PC-9 (cell line): ENCODE measurements around the gene NRAS. TPM values are rescaled to one million over a fixed set of nuclear protein-coding genes. Genes with fewer than 3 reads are reported as not detected.

Experiments used
- BruUV-seq: library from RNA; stranded (reverse); fragments of 400-500 nt; replicated peaks from 2 replicates; lab custom pipeline; 2021; lab: Mats Ljungman, UMichigan
- CTCF ChIA-PET: fragments of 300-600 bp; sonication (Branson Sonifier 250); formaldehyde crosslinking; loops from one replicate; lab custom pipeline; 2022; ENCODE audit warnings: antibody characterized with exemption; lab: Charles Lee
- POLR2A ChIA-PET: fragments of 300-600 bp; sonication (Branson Sonifier 250); formaldehyde crosslinking; loops from one replicate; lab custom pipeline; 2022; ENCODE audit warnings: antibody characterized with exemption; ENCODE audit not compliant: unreplicated experiment; lab: Charles Lee
- DNase-seq, 2 experiments: peaks; one replicate each; pipeline versions ENCODE4 v3.0.0 to v3.0.0-alpha.2; 2015 to 2022; ENCODE audit warnings: mixed read lengths in 1 of 2
- H2AFZ ChIP-seq: fragments of 200-600 bp; sonication (generic); 2 replicates; pipeline ENCODE4 v1.8.1; 2017; ENCODE audit warnings: antibody characterized with exemption
- H3F3A ChIP-seq: fragments of 200-600 bp; sonication (generic); 2 replicates; pipeline ENCODE4 v1.8.1; 2017; ENCODE audit warnings: antibody characterized with exemption, mild to moderate bottlenecking, low read depth; ENCODE audit not compliant: insufficient read depth
- H3K27ac ChIP-seq: fragments of 200-600 bp; sonication (generic); 2 replicates; pipeline ENCODE4 v1.6.1; 2016; ENCODE audit warnings: mixed run types
- H3K27me3 ChIP-seq: fragments of 200-600 bp; sonication (generic); 2 replicates; pipeline ENCODE4 v1.6.1; 2016; ENCODE audit warnings: low read depth, mixed run types; ENCODE audit not compliant: insufficient read depth
- H3K36me3 ChIP-seq: fragments of 200-600 bp; sonication (generic); 2 replicates; pipeline ENCODE4 v1.6.1; 2016; ENCODE audit warnings: low read depth, mixed run types
- H3K4me1 ChIP-seq: fragments of 200-600 bp; sonication (generic); replicated peaks from 2 replicates; pipeline ENCODE4 v1.6.1; 2016; ENCODE audit warnings: mixed run types; ENCODE audit not compliant: insufficient read depth
- H3K4me2 ChIP-seq: fragments of 200-600 bp; sonication (generic); 2 replicates; pipeline ENCODE4 v1.6.1; 2017; ENCODE audit warnings: mixed run types
- H3K4me3 ChIP-seq: fragments of 200-600 bp; sonication (generic); 2 replicates; pipeline ENCODE4 v1.6.1; 2016; ENCODE audit warnings: mixed run types
- H3K79me2 ChIP-seq: fragments of 200-600 bp; sonication (generic); 2 replicates; pipeline ENCODE4 v1.6.1; 2017; ENCODE audit warnings: low read depth, mixed run types
- H3K9me2 ChIP-seq: fragments of 200-600 bp; sonication (generic); 2 replicates; pipeline ENCODE4 v1.8.1; 2017; ENCODE audit warnings: mild to moderate bottlenecking; ENCODE audit not compliant: insufficient read depth
- H3K9me3 ChIP-seq: fragments of 200-600 bp; sonication (generic); 2 replicates; pipeline ENCODE4 v1.8.1; 2016; ENCODE audit warnings: low read depth; ENCODE audit not compliant: insufficient read depth
- H4K20me1 ChIP-seq: fragments of 200-600 bp; sonication (generic); 2 replicates; pipeline ENCODE4 v1.8.1; 2017; ENCODE audit not compliant: insufficient read depth
- EZH2 ChIP-seq: fragments of 200-600 bp; sonication (generic); IDR thresholded peaks from 2 replicates; pipeline ENCODE4 v1.8.0; 2017; ENCODE audit warnings: antibody characterized with exemption, low read depth
- intact Hi-C: fragments of 100-400 bp; cut with micrococcal nuclease; formaldehyde crosslinking; loops from one replicate; pipeline ENCODE4 v1.10.0; 2022; ENCODE audit not compliant: unreplicated experiment
- total RNA-seq: library from RNA; stranded (reverse); gene quantifications from 2 replicates; pipeline ENCODE4 v1.2.3, GENCODE V29; 2021
- TF ChIP-seq, protein P1 (sequence below): fragments of 200-600 bp; sonication (generic); conservative IDR thresholded peaks from 2 replicates; pipeline ENCODE4 v1.6.1; 2017; ENCODE audit warnings: mixed run types, antibody characterized with exemption, mild to moderate bottlenecking, moderate library complexity

Gene NRAS
- total RNA-seq, 1 experiment from 2014 or later: 37.8 TPM

DNA sequence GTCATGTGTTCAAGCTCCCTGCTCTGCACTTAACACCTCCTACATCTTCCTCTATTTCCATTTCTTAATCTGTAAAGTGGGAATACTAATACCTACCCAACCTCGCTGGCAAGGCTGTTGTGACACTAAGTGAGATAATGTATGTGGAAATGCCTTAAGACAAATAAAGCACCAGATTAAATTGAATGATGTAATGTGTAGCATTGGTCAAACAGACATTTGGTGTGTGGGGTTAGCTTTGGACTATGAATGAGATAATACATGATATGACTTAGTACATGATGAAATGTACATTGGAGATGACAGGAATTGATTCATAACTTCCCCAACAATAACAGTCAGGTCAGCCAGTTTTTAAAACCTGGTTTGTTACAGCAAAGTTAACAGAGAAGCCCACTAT, 26.4 kb downstream of the NRAS start:
- BruUV-seq: no TSS peak
- POLR2A ChIA-PET: no interaction called here

DNA sequence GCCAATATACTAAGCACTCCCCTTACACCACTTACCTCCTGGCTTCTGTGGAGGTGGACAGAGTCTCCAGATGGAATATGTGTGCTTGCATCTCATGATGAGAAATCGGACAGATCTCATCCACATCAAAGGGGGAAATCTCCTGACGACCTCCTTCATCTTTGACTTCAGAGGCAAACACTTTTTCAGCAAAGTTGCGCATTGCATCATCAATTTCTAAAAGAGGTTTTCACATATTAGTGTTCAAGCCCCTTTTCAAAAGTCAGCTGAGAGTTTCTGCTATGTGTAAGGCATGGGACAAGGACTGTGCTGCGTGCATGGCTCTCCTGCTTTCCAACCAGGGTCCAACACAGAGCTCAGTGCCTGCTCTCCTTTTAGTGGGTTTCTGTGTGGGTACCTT, 28.0 kb downstream of the NRAS start:
- intact Hi-C loops: no loop called here
- Histone ChIP-seq H3F3A (no peaks in the 10 kb centered on the region), H3K9me2 (no peaks in the 10 kb centered on the region), H2AFZ (no peak overlapping the region), H3K79me2 (no peaks in the 10 kb centered on the region), H3K9me3 (no peaks in the 10 kb centered on the region), H3K4me1 (no peaks in the 10 kb centered on the region), H4K20me1 (no peaks in the 10 kb centered on the region), H3K27ac (no peak overlapping the region), H3K27me3 (0 out of 2 replicates have a peak, but pooled peaks cover 4% of the 10 kb centered on the region), H3K4me2 (no peak overlapping the region), H3K36me3 (no peaks in the 10 kb centered on the region), H3K4me3 (no peak overlapping the region)
- ChIA-PET CTCF (no interaction called here), POLR2A (no interaction called here)
- DNase-seq: no peak
- no peak for TF ChIP-seq EZH2
- TF ChIP-seq, protein P1, sequence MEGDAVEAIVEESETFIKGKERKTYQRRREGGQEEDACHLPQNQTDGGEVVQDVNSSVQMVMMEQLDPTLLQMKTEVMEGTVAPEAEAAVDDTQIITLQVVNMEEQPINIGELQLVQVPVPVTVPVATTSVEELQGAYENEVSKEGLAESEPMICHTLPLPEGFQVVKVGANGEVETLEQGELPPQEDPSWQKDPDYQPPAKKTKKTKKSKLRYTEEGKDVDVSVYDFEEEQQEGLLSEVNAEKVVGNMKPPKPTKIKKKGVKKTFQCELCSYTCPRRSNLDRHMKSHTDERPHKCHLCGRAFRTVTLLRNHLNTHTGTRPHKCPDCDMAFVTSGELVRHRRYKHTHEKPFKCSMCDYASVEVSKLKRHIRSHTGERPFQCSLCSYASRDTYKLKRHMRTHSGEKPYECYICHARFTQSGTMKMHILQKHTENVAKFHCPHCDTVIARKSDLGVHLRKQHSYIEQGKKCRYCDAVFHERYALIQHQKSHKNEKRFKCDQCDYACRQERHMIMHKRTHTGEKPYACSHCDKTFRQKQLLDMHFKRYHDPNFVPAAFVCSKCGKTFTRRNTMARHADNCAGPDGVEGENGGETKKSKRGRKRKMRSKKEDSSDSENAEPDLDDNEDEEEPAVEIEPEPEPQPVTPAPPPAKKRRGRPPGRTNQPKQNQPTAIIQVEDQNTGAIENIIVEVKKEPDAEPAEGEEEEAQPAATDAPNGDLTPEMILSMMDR: no peak
- BruUV-seq: no TSS peak

More for the DNA sequence above, 26.4 kb downstream of the NRAS start:
- Histone ChIP-seq H3K36me3 (no peaks in the 10 kb centered on the region), H3K4me2 (no peak overlapping the region), H3K4me3 (no peak overlapping the region), H4K20me1 (no peaks in the 10 kb centered on the region), H3K9me2 (no peaks in the 10 kb centered on the region), H3K79me2 (no peaks in the 10 kb centered on the region), H3K27ac (no peak overlapping the region), H3F3A (no peaks in the 10 kb centered on the region), H2AFZ (no peak overlapping the region), H3K4me1 (no peaks in the 10 kb centered on the region), H3K27me3 (0 out of 2 replicates have a peak, but pooled peaks cover 4% of the 10 kb centered on the region), H3K9me3 (no peaks in the 10 kb centered on the region)
- intact Hi-C loops: no loop called here
- CTCF ChIA-PET: no interaction called here
- TF ChIP-seq EZH2: no peak
- TF ChIP-seq, protein P1: no peak
- no peak for DNase-seq

DNA sequence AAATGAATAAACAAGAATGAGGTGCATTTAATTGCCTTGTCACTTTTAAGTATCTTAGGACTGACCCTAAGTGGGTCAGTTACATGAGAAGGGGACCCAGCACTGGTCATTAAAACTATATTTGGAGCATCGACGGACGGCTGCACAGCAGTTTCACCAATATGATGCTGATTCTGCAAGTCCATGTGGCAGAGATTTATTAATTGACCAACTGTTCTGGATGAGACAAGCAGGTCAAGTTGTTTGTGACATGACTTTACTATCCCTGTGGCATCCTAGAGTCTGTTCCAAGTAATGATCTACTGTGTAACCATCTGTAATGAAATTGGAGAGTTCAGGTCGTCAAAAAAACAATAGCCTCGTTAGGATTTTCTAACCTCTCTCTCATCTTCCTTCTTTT, 30.7 kb downstream of the NRAS start:
- POLR2A ChIA-PET: no interaction called here
- Histone ChIP-seq H3K79me2 (no peaks in the 10 kb centered on the region), H3K36me3 (no peaks in the 10 kb centered on the region), H3K27ac (no peak overlapping the region), H3K9me2 (no peaks in the 10 kb centered on the region), H3K9me3 (no peaks in the 10 kb centered on the region), H3K4me2 (no peak overlapping the region), H2AFZ (no peak overlapping the region), H3K27me3 (0 out of 2 replicates have a peak, but pooled peaks cover 4% of the 10 kb centered on the region), H3K4me1 (no peaks in the 10 kb centered on the region), H4K20me1 (no peaks in the 10 kb centered on the region), H3F3A (no peaks in the 10 kb centered on the region), H3K4me3 (no peak overlapping the region)
- no peak for DNase-seq
- CTCF ChIA-PET: no interaction called here
- intact Hi-C loops: no loop called here
- no TSS peak for BruUV-seq
- TF ChIP-seq, protein P1: no peak
- no peak for TF ChIP-seq EZH2
